Activated T-helper 1 cell treated with anti-CD3 and anti-CD28 coated beads, Interleukin-12 subunit alpha, Interleukin-12 subunit beta, Interleukin-2, Interleukin-4 antibody, amounts not matched to agents 30 ng/mL and 10 ng/mL and 1 ng/mL, durations not matched to agents 14 hours and 24 hours and 36 hours (primary cell): Measurements from ENCODE around the gene SH2B2. TPM values are rescaled to one million over a fixed set of nuclear protein-coding genes. Genes with fewer than 3 reads are reported as not detected.
"Not testable (repeated sequence)": the region's sequence is repeated elsewhere in the genome, so short reads cannot be mapped to it uniquely, and the experiment has no call there.

Experiments used
- DNase-seq: peaks from one replicate; pipeline ENCODE4 v3.0.0; 2021; ENCODE audit warnings: low spot score
- H3K27ac Mint-ChIP-seq: one replicate; pipeline ENCODE4 v1.8.0; 2021; ENCODE audit warnings: mild to moderate bottlenecking, mixed read lengths
- H3K27me3 Mint-ChIP-seq: one replicate; pipeline ENCODE4 v1.8.0; 2022; ENCODE audit warnings: mild to moderate bottlenecking, moderate library complexity, mixed read lengths; ENCODE audit not compliant: insufficient read depth
- H3K36me3 Mint-ChIP-seq: one replicate; pipeline ENCODE4 v1.8.0; 2021; ENCODE audit warnings: low read depth, mixed read lengths
- H3K4me1 Mint-ChIP-seq: one replicate; pipeline ENCODE4 v1.8.0; 2021; ENCODE audit warnings: low read depth, mixed read lengths
- H3K4me3 Mint-ChIP-seq: one replicate; pipeline ENCODE4 v1.8.0; 2021; ENCODE audit warnings: mild to moderate bottlenecking, moderate library complexity, mixed read lengths
- H3K9me3 Mint-ChIP-seq: one replicate; pipeline ENCODE4 v1.8.0; 2021; ENCODE audit warnings: mixed read lengths
- intact Hi-C: fragments of 100-400 bp; cut with micrococcal nuclease; formaldehyde crosslinking; loops from one replicate; pipeline ENCODE4 v1.15.1; 2024
- total RNA-seq: library from RNA; stranded (reverse); gene quantifications from 2 replicates; pipeline ENCODE4 v1.2.3, GENCODE V29; 2022

SH2B2 gene
- total RNA-seq, 1 donor from 2014 or later: 2.6 TPM

DNA sequence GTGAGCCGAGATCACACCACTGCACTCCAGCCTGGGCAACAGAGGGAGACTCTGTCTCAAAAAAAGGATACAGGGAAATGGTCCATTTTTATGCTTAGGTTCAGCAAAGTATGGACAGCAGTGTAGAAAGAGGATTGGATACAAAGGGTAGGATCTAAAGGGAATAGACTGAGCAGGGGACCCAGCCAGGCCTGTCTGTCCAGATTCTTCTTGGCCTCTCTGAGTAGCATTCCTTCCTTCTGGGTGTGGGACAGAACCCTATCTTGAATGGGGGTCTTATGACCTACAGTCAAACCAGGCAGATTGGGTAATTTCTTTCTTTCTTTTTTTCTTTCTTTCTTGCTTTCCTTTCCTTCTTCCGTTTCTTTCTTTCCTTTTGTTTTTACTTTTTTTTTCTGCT is 25.6 kb downstream of the SH2B2 start:
- no peaks in the 10 kb centered on the region for H3K36me3 Mint-ChIP-seq
- H3K27ac Mint-ChIP-seq: no peak overlapping the region
- intact Hi-C loops: no loop called here
- no peaks in the 10 kb centered on the region for H3K4me1 Mint-ChIP-seq
- no peaks in the 10 kb centered on the region for H3K27me3 Mint-ChIP-seq
- no peak for DNase-seq
- H3K4me3 Mint-ChIP-seq: no peak overlapping the region
- H3K9me3 Mint-ChIP-seq: no peaks in the 10 kb centered on the region

DNA sequence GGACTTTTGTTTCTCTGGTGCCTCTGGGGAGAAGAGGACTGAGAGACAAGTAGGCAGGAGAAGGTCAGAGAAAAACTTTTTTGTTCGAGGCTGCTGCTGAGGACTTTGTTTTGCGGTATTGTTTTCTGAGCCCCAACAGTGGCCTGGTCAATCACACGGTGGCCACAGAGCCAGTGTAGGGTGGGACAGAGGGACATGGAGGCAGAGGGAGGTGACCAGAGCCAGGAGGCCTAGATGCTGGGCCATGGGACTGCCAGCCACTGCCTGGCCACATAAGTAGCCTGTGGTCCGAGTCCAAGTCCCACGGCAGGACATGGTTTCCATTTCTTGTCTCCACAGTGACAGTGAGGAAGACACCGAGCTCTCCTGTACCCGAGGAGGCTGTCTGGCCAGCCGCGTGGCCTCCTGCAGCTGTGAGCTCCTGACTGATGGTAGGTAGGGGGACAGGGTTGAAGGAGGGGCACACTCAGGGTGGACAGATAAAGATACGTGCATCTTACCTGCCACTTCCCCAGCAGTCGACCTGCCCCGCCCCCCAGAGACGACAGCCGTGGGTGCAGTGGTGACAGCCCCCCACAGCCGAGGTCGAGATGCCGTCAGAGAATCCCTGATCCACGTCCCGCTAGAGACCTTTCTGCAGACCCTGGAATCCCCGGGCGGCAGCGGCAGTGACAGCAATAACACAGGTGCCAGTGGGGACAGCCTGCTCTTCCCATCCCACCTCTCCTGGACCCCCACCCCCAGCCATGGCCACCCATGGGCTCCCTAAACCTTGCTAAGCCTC is 27.5 kb downstream of the SH2B2 start:
- no peaks in the 10 kb centered on the region for H3K4me1 Mint-ChIP-seq
- H3K9me3 Mint-ChIP-seq: no peaks in the 10 kb centered on the region
- H3K4me3 Mint-ChIP-seq: no peak overlapping the region
- intact Hi-C loops: no loop called here
- no peak for DNase-seq
- no peak overlapping the region for H3K27ac Mint-ChIP-seq
- no peaks in the 10 kb centered on the region for H3K36me3 Mint-ChIP-seq
- H3K27me3 Mint-ChIP-seq: no peaks in the 10 kb centered on the region

DNA sequence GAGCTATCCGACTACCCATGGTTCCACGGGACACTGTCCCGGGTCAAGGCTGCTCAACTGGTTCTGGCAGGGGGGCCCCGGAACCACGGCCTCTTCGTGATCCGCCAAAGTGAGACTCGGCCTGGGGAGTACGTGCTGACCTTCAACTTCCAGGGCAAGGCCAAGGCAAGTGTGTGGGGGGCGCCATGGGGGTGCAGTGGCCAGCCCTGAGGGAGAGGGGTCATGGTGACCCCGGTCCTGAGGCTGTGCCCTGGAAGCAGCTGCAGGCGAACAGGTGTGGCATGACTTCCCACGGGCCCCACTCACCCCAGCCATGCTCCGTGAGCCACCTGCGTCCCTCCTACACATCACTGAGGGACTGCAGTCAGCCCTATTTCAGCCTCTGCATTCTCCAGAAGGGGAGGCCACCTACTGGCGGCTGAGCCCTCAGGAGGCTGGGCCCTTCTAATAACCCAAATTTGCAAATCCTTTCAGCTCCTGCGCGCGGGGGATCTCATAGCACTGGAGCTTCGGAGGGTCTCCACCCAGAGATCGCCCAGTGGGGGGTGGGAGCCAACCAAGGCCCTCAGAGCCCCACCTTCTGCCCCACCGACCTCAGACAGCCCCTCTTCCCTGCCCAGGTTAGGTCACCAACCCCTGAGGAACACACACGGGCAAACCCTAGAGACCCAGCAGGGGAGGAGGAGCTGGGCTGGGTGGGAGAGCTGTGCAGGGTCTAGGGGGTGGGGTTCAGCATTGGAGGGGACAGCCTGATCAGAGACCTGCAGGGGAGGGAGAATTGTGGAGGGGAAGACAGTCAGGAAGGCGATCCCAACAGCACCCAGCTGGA is 30.8 kb downstream of the SH2B2 start:
- Mint-ChIP-seq H3K4me3 (no peak overlapping the region), H3K27ac (no peak overlapping the region), H3K4me1 (no peaks in the 10 kb centered on the region), H3K36me3 (no peaks in the 10 kb centered on the region), H3K27me3 (peaks cover 5% of the 10 kb centered on the region), H3K9me3 (no peaks in the 10 kb centered on the region)
- DNase-seq: no peak
- intact Hi-C loops: no loop called here

DNA sequence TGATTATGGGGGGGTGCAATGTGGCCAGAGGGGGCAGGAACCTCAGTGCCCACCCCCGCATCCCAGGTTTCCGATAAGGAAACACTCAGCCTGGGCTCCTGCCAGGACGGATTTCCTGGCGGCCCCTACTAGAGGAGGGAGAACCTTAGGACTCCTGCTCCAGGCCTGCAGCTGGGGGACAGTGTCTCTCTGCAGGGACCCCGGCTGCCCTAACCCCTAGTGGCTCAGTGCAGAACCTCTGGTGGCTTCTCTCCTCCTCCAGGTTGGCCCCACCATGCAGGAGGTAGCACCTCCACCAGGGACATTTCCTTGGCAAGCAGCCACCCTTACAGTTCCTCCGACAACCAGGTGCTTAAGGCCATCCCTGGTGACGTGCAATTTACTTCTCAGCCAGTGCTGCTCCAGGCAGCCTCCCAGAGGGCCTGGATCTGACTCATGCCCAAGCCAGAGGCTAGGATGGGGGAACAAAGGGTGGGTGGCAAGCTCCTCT is 31.9 kb downstream of the SH2B2 start:
- Mint-ChIP-seq H3K27me3 (peaks cover 5% of the 10 kb centered on the region), H3K4me3 (no peak overlapping the region), H3K27ac (no peak overlapping the region), H3K4me1 (no peaks in the 10 kb centered on the region), H3K36me3 (no peaks in the 10 kb centered on the region), H3K9me3 (no peaks in the 10 kb centered on the region)
- DNase-seq: no peak
- intact Hi-C loops: no loop called here

DNA sequence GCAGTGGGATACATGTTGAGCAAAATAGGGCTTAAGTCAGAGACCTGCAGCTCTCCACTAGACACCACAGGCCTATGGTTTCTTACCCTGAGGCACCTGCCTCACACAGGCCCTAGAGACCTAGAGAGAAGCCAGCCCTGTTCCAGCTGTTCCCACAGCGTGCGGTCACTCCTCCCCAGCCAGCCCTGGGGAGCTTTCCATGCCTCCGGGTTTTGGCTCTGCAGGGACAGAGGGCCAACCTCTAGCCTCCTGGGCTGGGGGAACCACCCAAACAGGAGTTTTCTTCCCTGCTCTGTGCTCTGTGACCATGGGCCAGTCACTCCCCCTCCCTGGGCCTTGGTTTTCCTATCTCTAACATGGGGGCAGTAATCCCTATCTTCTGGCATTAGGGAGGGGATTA is 33.0 kb downstream of the SH2B2 start:
- intact Hi-C loops: no loop called here
- no peak overlapping the region for H3K4me3 Mint-ChIP-seq
- H3K36me3 Mint-ChIP-seq: no peaks in the 10 kb centered on the region
- peaks cover 6% of the 10 kb centered on the region for H3K27me3 Mint-ChIP-seq
- no peak for DNase-seq
- no peak overlapping the region for H3K27ac Mint-ChIP-seq
- H3K4me1 Mint-ChIP-seq: no peaks in the 10 kb centered on the region
- no peaks in the 10 kb centered on the region for H3K9me3 Mint-ChIP-seq

DNA sequence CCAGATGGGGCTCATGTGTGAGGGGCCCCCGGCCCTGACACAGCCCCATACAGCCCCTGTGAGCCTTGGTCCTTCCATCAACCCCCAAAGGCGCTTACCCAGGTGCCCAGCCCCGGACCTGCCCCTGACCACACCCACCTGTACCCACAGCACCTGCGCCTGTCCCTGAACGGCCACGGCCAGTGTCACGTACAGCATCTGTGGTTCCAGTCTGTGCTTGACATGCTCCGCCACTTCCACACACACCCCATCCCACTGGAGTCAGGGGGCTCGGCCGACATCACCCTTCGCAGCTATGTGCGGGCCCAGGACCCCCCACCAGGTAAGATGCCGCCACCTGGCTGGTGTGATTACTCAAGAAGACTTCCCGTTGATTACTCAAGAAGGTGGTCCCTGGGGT is 33.5 kb downstream of the SH2B2 start:
- H3K36me3 Mint-ChIP-seq: no peaks in the 10 kb centered on the region
- no peak overlapping the region for H3K4me3 Mint-ChIP-seq
- no peak overlapping the region for H3K27ac Mint-ChIP-seq
- H3K9me3 Mint-ChIP-seq: no peaks in the 10 kb centered on the region
- DNase-seq: no peak
- no peaks in the 10 kb centered on the region for H3K4me1 Mint-ChIP-seq
- intact Hi-C loops: no loop called here
- peaks cover 6% of the 10 kb centered on the region for H3K27me3 Mint-ChIP-seq

DNA sequence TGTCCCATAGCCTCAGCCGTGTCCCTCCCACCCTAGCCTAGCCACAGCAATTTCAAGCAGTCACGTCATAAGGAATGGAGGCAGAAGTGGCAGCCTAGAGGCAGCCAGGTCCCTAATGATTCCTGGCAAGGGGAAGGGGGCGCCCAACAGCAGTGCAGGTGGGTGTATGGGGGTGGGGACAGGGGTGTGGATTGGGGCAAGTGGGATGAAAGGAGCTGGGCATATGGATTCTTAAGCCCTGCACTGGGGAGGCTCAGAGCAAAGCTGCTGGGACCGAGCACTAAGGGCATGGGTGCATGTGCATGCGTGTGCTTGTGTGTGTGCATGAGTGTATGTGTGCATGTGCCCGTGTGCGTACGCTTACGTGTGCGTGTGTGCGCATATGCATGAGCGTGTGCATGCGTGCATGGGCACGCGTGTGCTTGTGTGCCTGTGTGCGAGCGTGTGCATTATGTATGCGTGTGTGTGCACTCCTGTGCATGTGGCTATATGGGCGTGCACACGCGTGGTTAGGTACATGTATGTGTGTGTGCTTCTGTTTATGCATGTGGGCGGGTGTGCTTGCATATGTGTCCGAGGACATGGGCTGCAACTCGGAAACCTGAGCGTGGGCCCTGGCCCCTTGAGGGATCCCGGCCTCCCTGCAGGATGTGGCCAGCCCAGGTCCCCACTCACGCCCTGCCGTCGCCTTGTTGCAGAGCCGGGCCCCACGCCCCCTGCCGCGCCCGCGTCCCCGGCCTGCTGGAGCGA is 34.1 kb downstream of the SH2B2 start:
- Mint-ChIP-seq H3K4me3 (no peak overlapping the region), H3K27ac (no peak overlapping the region), H3K4me1 (no peaks in the 10 kb centered on the region), H3K27me3 (peaks cover 6% of the 10 kb centered on the region), H3K9me3 (no peaks in the 10 kb centered on the region), H3K36me3 (no peaks in the 10 kb centered on the region)
- intact Hi-C loops: no loop called here
- no peak for DNase-seq

DNA sequence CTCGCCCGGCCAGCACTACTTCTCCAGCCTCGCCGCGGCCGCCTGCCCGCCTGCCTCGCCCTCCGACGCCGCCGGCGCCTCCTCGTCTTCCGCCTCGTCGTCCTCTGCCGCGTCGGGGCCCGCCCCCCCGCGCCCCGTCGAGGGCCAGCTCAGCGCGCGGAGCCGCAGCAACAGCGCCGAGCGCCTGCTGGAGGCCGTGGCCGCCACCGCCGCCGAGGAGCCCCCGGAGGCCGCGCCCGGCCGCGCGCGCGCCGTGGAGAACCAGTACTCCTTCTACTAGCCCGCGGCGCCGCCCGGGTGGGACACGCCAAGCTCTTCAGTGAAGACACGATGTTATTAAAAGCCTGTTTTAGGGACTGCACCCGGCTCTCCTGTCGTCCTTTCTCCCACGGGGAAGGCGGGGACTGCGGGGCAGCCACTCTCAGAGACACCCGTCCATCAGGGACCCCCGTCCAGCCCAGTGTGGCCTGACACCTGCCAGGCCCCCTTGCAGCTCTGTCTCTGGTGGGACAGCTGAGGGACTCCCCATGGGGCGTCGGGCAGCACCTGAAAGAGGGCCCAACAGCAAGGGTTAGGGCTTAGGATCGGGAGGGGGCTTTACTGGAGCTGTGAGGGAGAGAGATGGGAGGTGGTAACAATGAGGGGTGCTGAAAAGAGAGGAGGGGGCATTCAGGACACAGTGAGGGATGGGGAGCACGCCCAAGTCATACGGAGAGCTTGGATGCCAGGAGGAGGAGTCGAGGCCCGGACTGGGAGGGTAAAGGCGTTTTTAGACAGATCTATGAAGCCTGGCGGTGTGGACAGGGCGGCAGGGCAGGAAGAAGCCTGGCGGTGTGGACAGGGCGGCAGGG is 34.9 kb downstream of the SH2B2 start:
- Mint-ChIP-seq H3K4me3 (no peak overlapping the region), H3K4me1 (no peaks in the 10 kb centered on the region), H3K27ac (no peak overlapping the region), H3K27me3 (peaks cover 6% of the 10 kb centered on the region), H3K9me3 (no peaks in the 10 kb centered on the region), H3K36me3 (no peaks in the 10 kb centered on the region)
- no peak for DNase-seq
- intact Hi-C loops: no loop called here

DNA sequence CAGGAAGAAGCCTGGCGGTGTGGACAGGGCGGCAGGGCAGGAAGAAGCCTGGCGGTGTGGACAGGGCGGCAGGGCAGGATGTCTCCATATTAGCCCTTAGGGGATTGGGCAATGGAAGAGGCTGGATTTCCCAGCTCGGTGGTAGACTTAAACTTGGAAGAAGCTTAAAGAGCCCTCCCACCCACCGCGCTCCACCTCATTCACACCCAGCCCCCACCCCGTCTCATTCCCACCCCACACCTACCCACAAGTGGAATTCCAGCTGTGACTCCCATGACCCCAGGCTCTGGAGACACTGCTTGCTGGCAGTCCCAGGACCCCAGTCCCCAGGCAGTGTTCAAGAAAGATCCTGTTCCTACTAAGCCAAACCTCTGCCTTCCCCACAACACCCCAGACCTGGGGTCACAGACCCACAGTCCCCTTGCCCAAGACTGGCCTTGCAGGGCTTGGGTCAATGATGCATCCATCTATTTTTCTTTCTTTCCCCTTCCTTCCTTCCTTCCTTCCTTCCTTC is 35.6 kb downstream of the SH2B2 start:
- no peaks in the 10 kb centered on the region for H3K4me1 Mint-ChIP-seq

DNA sequence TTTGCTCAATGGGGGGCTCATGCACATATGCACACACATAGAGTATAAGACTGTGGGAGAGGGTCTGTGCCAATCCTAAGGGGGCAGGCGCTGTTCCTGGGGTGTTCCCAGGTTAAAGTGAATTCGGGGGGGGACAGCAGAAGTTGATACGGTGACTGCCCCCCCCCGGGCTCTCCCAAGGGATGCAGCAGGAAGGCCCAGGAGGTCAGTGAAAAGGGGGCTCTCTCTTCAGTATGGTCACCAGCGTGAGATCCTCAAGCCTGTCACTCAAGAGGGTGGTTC is 37.2 kb downstream of the SH2B2 start:
- no peaks in the 10 kb centered on the region for H3K4me1 Mint-ChIP-seq
- H3K4me3 Mint-ChIP-seq: no peak overlapping the region
- DNase-seq: no peak

More for the DNA sequence above, 35.6 kb downstream of the SH2B2 start:
- Mint-ChIP-seq H3K36me3 (no peaks in the 10 kb centered on the region), H3K27ac (no peak overlapping the region), H3K27me3 (peaks cover 6% of the 10 kb centered on the region), H3K4me3 (no peak overlapping the region), H3K9me3 (no peaks in the 10 kb centered on the region)
- DNase-seq: no peak
- intact Hi-C loops: no loop called here

DNA sequence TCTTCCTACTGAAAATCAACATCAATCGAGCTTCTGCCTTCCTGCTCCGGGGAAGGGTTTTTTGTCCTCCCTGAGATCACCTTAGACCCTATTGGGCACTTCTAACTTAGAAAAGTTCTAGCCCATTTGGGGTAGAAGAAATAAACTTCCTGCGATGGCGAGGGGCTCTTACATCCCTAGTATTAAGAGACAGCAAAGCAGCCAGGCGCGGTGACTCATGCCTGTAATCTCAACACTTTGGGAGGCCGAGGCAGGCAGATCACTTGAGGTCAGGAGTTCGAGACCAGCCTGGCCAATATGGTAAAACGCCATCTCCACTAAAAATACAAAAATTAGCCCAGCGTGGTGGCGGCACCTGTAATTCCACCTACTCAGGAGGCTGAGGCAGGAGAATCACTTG is 38.4 kb downstream of the SH2B2 start:
- H3K4me1 Mint-ChIP-seq, intact Hi-C loops, DNase-seq, H3K36me3 Mint-ChIP-seq, H3K9me3 Mint-ChIP-seq, H3K27ac Mint-ChIP-seq, H3K4me3 Mint-ChIP-seq: not testable (repeated sequence)
- H3K27me3 Mint-ChIP-seq: peaks cover 13% of the 10 kb centered on the region

More for the DNA sequence above, 37.2 kb downstream of the SH2B2 start:
- Mint-ChIP-seq H3K9me3 (no peaks in the 10 kb centered on the region), H3K27ac (no peak overlapping the region), H3K27me3 (peaks cover 11% of the 10 kb centered on the region), H3K36me3 (no peaks in the 10 kb centered on the region)
- intact Hi-C loops: no loop called here

DNA sequence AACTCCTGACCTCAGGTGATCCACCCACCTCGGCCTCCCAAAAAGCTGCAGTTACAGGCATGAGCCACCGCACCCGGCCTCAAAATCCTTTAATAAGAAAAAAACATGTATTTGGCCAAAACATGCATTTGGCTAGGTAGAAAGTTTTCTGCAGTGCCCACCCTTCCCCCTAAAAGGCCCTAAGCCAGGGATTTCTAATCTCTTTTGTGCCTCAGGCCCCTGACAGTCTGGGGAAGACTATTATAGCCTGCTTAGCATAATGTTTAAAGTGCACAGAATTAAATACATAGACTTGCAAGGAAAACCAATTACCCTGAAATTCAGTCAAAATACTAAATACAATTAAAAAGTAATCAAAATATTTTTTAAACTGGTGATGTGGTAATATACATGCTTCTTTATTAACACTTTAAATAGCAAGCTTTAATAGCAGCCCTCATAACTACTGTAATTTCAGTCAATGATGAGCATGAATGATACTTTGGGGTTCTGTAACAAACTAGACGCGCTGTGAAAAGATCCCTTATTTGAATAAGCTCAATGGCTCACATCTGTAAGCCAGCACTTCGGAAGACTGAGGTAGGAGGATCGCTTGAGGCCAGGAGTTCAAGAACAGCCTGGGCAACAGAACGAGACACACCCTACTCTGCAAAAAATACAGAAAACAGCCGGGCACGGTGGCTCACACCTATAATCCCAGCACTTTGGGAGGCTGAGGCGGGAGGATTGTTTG is 39.7 kb downstream of the SH2B2 start:
- Mint-ChIP-seq H3K9me3 (no peaks in the 10 kb centered on the region), H3K27ac (no peak overlapping the region), H3K36me3 (no peaks in the 10 kb centered on the region), H3K4me3 (no peak overlapping the region), H3K27me3 (peaks cover 18% of the 10 kb centered on the region), H3K4me1 (no peaks in the 10 kb centered on the region)
- intact Hi-C loops: no loop called here
- no peak for DNase-seq
